Upper lobe of right lung (tissue), 1 donor: ENCODE data around the gene DIP2C. TPM values are rescaled to one million over a fixed set of nuclear protein-coding genes. Genes with fewer than 3 reads are reported as not detected.
A peak's percentile ranks its signal among the peaks of the same experiment; 100 is the strongest.
"Not testable (repeated sequence)": the region's sequence is repeated elsewhere in the genome, so short reads cannot be mapped to it uniquely, and the experiment has no call there.

Source experiments
- ATAC-seq: fragments of 200-7000 bp; cut with Tn5 transposase; one replicate; pipeline ENCODE4 v1.9.1; 2020; ENCODE audit warnings: mild to moderate bottlenecking, moderate library complexity
- DNase-seq: peaks from one replicate; pipeline ENCODE4 v3.0.0-alpha.2; 2020
- H3K27ac ChIP-seq: fragments of 200-600 bp; one replicate; pipeline ENCODE4 v1.8.0; 2022
- H3K27me3 ChIP-seq: fragments of 200-600 bp; one replicate; pipeline ENCODE4 v1.8.0; 2022; ENCODE audit warnings: mild to moderate bottlenecking
- H3K36me3 ChIP-seq: fragments of 200-600 bp; one replicate; pipeline ENCODE4 v1.8.0; 2022
- H3K4me1 ChIP-seq: fragments of 200-600 bp; one replicate; pipeline ENCODE4 v1.8.0; 2022
- H3K4me3 ChIP-seq: fragments of 200-600 bp; one replicate; pipeline ENCODE4 v1.8.0; 2022; ENCODE audit warnings: mild to moderate bottlenecking
- H3K9me3 ChIP-seq: fragments of 200-600 bp; one replicate; pipeline ENCODE4 v1.8.0; 2022
- intact Hi-C: fragments of 100-400 bp; cut with DNase I; formaldehyde crosslinking; loops from one replicate; pipeline ENCODE4 v1.11.0; 2022
- total RNA-seq: library from RNA; stranded (reverse); fragmentation: NEBNext Ultra II Directional; extraction: Animal tissue kit (Norgen Biotek cat#: 25700); gene quantifications from one replicate; pipeline ENCODE4 v1.2.1, GENCODE V29; 2021
- TF ChIP-seq, protein P1 (sequence below): fragments of 200-600 bp; IDR thresholded peaks from one replicate; pipeline ENCODE4 v1.8.0; 2022; ENCODE audit warnings: antibody characterized with exemption
- donor health status: DM: no; HTN: yes; CAD: no; lungs with severe emphysema.

The DIP2C gene
- total RNA-seq, 1 donor from 2014 or later: 17.3 TPM

DNA sequence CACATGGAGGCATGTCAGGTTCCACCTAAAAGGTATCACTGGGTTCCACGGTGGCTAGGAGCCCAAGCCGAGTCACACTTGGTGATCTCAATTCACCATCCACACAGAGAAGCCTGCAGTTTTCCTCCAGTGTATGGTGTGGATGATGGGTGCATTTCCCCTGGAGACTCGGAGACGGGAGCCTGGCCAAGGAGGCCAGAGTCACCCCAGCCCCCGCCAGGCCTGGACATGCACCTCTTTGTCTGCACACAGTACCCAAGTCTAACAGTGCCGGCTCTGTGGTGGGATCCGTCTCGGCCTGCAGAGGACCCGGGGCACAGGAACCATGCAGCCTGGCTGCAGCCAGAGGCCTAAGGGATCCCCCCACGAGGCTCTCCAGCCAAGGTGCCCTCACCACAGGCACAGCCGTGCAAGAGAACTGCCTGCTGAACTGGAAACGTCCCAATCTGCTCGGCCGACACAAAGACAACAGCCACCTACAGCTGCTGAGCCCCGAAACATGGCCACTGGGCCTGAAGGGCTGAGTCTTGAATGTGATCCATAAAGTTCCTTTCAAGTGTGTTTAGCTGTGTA, 75.2 kb downstream of the DIP2C start:
- no peaks in the 10 kb centered on the region for H3K36me3 ChIP-seq
- H3K4me1 ChIP-seq: peaks cover 16% of the 10 kb centered on the region
- intact Hi-C loops: no loop called here
- TF ChIP-seq, protein P1, sequence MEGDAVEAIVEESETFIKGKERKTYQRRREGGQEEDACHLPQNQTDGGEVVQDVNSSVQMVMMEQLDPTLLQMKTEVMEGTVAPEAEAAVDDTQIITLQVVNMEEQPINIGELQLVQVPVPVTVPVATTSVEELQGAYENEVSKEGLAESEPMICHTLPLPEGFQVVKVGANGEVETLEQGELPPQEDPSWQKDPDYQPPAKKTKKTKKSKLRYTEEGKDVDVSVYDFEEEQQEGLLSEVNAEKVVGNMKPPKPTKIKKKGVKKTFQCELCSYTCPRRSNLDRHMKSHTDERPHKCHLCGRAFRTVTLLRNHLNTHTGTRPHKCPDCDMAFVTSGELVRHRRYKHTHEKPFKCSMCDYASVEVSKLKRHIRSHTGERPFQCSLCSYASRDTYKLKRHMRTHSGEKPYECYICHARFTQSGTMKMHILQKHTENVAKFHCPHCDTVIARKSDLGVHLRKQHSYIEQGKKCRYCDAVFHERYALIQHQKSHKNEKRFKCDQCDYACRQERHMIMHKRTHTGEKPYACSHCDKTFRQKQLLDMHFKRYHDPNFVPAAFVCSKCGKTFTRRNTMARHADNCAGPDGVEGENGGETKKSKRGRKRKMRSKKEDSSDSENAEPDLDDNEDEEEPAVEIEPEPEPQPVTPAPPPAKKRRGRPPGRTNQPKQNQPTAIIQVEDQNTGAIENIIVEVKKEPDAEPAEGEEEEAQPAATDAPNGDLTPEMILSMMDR: no peak
- DNase-seq: peak; percentile 51
- no peaks in the 10 kb centered on the region for H3K9me3 ChIP-seq
- H3K27ac ChIP-seq: no peak overlapping the region
- no peaks in the 10 kb centered on the region for H3K27me3 ChIP-seq
- no peak overlapping the region for H3K4me3 ChIP-seq
- no peak for ATAC-seq

DNA sequence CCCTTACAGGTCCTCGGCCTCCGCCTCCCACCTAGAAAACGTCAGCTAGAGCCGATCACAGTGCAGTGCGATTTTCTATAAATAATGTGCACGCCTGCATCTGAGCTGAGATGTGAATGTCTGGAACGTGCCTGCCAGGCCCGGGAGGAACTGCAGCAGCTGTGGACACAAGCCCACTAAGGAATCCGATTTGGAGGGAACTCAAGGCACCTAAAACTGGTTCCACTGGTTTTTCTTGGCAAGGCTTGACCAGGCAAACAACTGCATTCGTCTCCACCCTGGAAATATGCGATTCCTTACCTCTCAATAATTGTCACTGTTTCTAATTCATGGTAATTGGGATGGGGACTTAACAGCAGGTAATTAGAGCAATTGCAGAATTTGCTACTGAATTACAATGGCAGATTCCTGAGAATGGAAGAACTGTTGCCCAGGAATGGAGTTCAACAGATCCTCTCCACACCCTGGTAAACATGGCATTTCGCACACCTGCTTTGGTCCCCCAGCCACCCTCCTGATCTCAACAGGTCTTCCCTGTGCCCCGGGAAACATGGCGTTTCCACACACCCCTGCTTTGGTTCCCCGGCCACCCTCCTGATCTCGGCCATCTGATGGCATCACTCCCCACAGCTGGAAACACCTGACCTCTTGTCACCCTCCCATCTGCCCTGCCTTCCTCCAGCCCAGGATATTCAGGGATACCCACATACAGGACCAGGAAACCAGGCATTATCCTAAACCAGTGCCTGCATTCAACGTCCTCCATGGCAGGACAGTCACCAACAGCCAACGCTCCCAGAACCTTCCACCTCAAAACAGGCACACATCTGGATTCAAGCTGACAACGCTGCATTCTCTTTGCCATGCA, 76.0 kb downstream of the DIP2C start:
- DNase-seq (peak; percentile 72), ATAC-seq (peak; percentile 84)
- no peaks in the 10 kb centered on the region for H3K36me3 ChIP-seq
- peaks cover 16% of the 10 kb centered on the region for H3K4me1 ChIP-seq
- intact Hi-C loops: no loop called here
- TF ChIP-seq, protein P1: no peak
- no peak overlapping the region for H3K4me3 ChIP-seq
- H3K27ac ChIP-seq: no peak overlapping the region
- H3K9me3 ChIP-seq: no peaks in the 10 kb centered on the region
- no peaks in the 10 kb centered on the region for H3K27me3 ChIP-seq

DNA sequence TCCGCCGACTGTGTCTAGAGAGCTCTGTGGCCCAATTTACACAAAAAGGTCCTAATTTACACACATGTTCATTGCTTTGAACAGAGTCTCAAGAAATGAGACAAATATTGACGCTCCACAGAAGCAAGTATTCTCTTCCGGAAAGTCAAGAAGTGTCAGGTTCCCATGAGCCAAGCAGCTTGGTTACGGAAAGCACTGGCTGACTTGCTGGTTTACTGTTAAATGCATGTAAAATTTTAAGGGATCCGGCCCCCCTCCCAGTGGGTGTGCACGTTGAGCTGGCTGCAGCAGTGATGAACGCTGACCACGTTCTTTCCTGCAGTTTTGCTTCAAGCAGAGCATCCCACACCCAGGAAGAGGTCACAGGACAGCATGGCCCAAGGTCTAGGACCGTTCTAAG, 76.8 kb downstream of the DIP2C start:
- intact Hi-C loops: no loop called here
- TF ChIP-seq, protein P1: no peak
- DNase-seq (peak; percentile 47), ATAC-seq (peak; percentile 2)
- Histone ChIP-seq H3K27me3 (no peaks in the 10 kb centered on the region), H3K4me3 (no peak overlapping the region), H3K27ac (no peak overlapping the region), H3K36me3 (no peaks in the 10 kb centered on the region), H3K9me3 (no peaks in the 10 kb centered on the region), H3K4me1 (peaks cover 16% of the 10 kb centered on the region)

DNA sequence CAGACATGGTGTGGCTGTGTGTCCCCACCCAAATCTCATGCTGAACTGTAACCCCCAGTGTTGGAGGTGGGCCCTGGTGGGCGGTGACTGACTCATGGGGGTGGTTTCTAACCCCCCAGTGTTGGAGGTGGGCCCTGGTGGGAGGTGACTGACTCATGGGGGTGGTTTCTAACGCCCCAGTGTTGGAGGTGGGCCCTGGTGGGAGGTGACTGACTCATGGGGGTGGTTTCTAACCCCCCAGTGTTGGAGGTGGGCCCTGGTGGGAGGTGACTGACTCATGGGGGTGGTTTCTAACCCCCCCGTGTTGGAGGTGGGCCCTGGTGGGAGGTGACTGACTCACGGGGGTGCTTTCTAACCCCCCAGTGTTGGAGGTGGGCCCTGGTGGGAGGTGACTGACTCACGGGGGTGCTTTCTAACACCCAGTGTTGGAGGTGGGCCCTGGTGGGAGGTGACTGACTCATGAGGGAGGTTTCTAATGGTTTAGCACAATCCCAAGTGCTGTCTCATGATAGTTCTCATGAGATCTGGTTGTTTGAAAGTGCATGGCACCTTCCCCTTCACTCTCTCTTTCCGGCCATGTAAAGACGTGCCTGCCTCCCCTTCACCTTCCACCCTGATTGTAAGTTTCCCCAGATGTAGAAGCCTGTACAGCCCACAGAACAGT, 78.7 kb downstream of the DIP2C start:
- H3K27me3 ChIP-seq, H3K36me3 ChIP-seq, H3K9me3 ChIP-seq, ATAC-seq, H3K27ac ChIP-seq, intact Hi-C loops, H3K4me3 ChIP-seq: not testable (repeated sequence)
- H3K4me1 ChIP-seq: peaks cover 16% of the 10 kb centered on the region
- DNase-seq: peak; percentile 35

DNA sequence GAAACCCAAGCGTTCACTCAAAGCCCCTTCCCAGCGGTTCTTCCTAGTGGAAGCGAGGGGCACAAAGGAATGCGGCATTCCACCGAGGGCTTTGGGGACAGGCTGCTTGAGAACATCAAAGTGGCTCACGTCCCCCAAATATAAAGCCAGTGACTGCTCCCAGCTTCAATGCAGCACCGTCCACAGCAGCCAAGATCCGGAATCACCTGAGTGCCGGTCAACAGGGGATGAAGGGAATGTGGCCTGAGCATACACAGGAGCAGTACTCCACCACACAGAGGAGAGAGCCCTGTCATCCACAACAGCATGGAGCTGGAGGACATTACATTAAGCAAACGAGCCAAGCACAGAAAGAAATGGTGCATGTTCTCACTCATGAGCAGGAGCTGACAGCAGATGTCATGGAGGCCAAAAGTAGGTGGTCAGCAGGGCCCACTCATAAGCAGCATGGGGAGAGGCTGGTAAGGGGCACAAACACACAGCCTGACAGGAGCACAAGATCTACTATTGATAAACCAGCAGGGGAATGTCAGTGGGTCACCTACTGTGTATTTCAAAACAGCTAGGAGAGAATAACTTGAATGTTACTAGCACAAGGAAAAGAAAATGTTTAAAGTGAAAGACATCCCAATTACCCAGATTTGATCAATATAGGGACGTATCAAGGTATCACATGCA, 79.5 kb downstream of the DIP2C start:
- H3K27me3 ChIP-seq: no peaks in the 10 kb centered on the region
- no peak overlapping the region for H3K27ac ChIP-seq
- no peaks in the 10 kb centered on the region for H3K36me3 ChIP-seq
- TF ChIP-seq, protein P1: no peak
- no peaks in the 10 kb centered on the region for H3K9me3 ChIP-seq
- ATAC-seq (no peak), DNase-seq (no peak)
- peaks cover 16% of the 10 kb centered on the region for H3K4me1 ChIP-seq
- no peak overlapping the region for H3K4me3 ChIP-seq
- intact Hi-C loops: no loop called here
